HG02610 (cell line): ENCODE measurements around the gene DBH.
"Not testable (repeated sequence)": the region's sequence is repeated elsewhere in the genome, so short reads cannot be mapped to it uniquely, and the experiment has no call there.

ENCODE experiments used
- ATAC-seq: cut with Tn5 transposase; IDR thresholded peaks from one replicate; pipeline ENCODE4 v1.9.1; 2021; ENCODE audit warnings: mild to moderate bottlenecking, moderate library complexity; ENCODE audit not compliant: unreplicated experiment

DBH gene

DNA sequence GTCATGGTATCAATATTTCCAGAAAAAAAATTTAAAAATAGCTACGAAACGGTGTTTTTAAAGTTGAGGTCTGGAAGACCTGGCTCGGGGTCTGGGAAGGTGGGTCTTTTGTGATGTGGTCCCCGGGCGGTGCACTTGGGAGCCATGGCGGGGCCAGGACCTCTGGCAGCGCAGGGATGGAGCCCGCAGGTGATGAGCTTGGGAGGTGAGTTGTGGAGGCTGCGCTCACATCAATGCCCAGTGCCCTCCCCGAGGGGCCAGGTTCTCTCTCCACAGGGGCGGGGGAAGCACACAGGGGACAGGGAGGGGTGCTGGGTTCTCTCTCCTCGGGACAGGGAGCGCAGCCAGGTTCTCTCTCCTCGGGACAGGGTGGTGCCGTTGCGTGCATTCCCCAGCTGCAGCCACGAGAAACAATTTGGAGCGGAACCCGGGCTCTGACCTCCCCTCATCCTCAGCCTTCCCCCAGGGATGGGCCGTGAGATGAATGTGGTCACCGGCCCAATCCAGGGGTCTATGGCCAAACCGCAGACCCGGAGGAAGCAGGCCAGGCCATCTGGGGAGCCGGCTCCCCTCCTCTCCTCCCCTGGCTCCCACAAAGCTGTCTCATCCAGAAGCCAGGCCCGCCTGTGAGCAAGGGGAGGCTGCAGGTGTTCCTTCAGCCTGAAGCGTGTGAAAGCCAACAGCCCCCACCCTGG lies 25.8 kb downstream of the DBH start:
- no peak for ATAC-seq

DNA sequence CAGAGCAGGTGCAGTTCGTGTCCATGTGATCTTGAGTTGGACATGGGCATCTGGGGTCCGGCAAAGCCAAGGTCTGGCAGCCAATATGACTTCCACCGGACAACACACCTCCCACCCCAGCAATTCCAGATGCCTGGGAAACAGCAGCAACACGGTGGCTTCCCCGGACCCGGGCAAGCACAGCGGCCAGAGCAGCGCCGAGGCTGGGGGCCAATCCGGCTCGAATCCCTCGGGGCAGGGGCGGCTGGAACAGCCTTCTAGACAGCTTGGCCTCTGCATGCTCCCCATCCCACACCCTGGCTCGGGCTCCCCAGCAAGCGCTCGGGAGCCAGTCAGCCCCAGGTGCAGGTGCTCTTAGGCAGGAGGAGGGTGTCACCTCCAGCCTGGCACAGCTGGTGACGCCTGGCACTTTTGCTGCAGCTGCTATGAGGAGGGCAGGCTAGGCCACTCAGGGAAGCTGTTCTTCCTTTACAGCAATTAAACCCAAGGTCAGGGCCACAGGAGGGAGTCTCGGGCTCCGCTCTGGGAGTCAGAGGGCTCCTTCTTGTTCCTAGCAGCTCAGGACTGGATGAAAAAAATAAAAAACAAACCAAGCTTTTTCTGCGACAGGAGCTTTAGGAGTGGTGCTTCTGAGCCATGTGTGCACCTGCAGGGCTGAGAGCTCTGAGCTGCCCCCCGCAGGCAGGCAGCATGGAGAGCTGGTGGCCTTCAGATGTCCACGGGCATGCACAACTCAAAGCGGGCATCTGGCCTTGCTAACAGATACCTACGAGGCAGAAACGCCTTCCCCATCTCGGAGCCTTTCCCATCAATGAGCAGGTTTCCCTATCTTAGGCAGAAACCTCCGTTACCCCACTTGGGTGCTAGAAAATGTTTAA lies 28.2 kb downstream of the DBH start:
- no peak for ATAC-seq

DNA sequence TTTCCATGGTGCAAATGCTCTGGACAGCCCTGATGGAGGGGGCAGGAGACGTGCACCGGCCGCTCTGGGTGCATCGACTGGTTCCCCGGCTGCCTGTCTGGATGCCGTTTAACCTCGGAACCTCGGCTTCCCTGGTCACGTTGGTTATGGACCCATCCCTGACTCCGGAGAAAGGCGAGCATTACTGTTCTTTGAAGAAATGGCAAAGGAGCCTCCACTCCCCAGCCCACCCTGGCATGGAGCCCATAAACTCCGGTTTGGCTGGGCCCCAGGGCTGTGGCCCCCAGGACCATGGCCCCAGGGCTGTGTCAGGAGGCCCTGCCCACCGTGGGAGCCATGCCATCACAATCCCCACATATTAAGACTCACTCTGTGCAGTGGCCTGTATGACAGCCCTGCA lies 28.9 kb downstream of the DBH start:
- no peak for ATAC-seq

DNA sequence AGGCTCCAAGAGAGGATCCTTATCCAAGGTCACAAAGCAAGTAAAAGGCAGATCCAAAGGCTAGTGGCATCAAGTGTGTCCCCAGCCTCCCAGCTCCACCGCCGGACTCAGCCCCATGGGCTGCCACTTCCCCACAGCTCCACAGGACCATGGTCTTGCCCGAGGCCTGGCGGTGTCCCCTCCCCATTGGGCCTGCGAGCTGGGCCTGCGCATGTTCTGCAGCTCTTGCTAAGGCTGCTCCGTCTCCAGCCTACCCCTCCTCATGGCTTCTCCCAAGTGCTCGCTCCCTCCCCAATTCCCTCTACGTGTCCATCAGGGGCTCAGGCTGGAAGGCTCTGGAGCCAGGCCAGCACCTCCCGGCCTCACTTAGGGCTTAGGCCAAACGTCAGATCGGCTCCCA lies 29.4 kb downstream of the DBH start:
- ATAC-seq: no peak

DNA sequence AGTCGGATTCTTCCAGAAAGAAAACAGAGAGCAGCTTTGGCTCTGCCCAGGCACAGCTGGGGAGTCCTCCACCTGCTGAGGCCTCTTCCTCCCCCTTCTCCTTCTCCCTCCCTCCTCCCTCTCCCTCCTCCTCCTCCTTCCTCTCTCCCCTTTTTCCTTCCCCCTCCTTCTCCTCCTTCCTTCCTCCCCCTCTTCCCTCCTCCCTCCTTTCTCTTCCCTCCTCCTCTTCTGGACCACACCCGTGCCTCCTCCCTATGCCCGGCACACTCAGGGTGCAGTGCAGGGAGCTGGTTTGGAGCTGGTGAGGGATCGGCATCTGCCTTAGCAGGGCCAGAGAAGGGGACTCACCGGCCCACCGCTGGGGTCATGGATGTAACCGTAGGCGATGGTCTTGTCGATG lies 30.2 kb downstream of the DBH start:
- ATAC-seq: no peak

DNA sequence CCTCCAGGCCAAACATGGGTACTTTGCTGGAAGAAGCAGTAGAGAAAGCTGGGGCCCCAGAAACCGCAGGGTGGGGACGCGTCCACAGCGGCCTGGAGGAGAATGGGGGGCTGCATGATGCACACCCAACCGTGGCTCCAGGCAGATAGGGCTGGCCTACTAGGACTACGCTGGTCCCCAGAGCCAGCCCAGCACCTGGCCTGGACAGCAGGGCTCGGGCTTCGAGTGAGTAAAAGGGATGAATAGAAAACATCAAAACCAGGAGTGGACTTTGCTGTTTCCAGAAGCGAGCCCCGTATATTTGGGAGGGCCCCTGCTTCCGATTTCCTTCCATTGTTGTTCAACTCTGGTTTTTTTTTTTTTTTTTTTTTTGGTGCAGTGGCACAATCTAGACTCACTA lies 30.7 kb downstream of the DBH start:
- ATAC-seq: no peak

DNA sequence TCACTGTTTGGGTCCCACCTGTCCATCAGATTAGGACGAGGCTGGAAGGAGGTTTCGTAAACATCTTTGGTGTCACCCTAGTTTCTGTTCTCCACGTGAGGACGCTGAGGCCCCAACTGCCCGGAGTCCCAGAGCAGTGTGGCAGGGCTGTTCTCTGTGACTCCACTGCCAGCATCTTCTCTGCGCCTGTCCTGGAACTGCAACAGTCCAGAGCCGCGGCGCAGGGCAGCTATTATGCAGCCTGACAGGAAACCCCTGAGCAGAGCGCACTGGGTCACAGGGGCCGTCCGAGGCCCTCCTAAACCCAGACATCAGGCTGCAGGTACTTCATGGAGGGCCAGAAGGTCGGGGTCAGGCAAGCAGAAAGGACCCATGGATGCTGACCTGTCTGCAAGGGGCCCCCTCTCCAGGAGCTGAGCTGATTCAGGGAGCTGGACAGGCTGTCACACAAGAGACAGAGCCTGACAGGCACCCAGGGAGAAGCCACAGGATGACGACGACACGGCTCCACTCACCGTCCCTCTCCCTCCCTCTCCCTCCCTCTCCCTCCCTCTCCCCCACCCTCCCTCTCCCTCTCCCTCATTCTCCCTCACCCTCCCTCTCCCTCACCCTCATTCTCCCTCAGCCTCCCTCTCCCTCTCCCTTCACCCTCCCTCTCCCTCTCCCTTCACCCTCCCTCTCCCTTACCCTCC lies 31.7 kb downstream of the DBH start:
- no peak for ATAC-seq

DNA sequence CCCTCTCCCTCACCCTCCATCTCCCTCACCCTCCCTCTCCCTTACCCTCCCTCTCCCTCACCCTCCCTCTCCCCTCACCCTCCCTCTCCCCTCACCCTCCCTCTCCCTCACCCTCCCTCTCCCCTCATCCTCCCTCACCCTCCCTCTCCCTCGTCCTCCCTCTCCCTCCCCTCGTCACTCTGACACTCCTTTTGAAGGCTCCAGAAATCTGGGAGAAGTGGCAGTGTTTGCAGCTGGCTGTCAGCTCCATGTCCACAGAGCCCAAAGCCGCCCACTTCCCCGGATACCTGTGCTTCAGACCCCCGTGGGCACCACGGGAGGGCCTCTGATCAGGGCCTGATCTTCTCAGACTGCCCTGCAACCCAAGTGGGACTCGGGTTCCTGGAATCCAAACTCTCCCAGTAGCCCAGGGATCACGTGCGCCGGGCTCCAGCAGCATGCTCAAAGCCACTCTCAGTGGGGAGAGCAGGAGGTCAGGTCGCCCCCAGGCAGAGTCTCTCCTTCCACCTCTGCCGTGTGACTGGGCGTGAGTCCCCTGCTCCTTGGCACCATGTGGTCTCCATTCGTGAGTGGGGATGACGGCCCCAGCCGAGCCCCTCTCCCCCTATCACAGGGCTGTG lies 33.1 kb downstream of the DBH start:
- no peak for ATAC-seq

DNA sequence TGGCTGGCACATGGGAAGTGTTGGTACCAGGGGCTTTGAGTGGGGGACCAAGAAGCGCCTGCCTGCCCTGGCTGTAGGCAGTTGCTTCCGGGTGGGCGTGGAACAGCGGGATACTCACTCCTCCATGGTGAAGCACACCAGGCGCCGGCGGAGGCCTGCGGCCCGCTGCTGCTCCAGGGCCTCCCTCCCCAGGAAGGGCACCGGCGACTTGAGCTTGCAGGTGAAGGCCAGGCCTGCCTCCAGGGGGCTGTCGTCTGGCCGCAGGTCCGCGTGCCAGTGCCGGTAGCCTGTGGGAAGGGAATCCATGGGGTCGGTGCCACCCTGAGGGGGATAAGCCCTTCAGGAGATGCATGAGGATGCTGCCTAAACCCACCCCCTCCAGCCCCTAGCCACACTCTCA lies 34.3 kb downstream of the DBH start:
- no peak for ATAC-seq

DNA sequence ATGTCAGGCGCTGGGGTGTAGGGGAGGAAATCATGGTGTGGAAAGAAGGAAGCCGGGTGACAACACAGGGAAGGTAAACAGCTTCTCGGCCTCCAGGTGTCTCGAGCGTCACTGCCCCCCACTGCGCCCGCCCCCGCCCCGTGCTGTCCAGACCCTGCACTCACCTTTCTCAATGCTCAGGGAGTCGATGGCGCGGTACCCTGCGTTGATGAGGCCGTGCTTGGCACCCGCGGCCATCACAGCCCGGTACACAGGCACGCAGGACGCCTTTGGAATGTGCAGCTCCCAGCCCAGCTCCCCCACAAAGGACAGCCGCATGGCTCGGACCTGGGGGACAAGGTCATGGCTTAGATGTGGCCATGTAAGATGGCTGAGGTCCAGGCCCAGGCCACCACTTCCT lies 35.2 kb downstream of the DBH start:
- no peak for ATAC-seq

DNA sequence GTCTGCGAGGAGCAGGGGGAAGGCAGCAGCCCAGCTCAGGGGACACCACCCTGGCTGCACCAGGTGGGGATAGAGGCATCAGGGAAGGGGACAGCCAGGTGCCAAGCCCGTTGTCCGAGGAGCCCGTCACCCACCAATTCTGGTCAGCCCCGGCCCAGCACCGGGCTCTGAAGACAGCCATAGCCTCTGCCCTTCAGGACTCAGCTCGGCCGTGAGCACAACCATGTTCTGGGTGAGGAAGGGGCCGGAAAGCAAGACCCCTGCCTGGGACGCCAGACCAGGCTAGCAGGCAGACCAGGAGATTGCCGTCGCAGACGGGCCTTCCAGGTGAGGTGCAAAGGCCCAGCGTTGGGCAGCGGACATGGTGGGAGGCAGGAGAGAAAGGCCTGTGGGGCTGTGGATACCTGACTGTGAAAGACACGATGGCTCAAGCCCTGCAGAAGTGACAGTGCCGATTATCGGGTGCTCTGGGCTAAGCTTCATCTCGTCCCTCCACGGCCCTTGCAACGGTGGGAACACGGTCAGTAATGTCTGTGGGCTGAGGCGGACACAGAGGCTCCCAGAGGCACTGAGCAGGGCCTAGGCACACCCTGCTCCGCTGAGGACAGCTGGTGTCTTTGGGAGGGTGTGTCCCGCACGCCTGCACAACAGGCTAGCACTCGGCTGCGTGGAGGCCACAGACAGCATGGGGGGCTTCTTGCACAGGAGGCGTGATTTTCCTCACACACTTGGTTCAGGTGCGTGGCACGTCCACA lies 36.5 kb downstream of the DBH start:
- no peak for ATAC-seq

DNA sequence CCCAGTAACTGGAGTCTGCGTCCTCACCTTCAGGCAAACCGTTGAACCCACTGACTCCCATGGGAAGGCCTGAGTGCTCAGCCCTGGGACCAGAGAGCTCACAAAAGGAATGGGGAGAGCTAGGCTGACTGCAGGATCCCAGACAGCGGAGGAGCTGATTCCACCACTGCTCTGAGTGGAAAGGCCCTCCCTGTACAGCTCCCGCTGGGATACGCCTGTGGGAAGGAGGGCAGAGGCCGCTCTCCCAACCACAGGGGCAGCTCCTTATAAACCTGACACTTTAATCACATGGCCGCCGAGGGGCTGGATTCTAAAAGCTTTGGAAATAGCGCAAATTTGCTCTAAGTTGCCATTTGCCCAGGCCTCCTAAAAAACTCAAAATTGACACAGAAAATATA lies 37.1 kb downstream of the DBH start:
- no peak for ATAC-seq

DNA sequence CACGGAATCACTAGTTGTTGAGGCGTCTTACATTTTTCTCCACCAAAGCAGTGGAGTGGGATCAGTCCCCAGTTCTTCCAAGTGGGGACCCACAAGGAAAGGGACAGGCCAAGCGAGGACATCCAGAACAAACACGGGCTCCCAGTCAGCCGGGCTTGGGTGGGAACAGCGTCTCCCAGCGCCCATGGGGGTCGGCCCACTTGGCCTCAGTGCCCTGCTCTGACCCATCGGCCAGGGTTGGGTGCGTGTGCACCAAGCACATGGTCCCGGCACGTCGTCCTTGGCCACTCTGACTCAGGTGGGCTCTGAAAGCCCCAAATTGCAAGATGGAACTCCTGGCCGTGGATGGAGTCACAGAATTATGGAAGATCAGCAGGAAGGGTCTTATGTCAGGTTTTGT lies 37.9 kb downstream of the DBH start:
- ATAC-seq: no peak

DNA sequence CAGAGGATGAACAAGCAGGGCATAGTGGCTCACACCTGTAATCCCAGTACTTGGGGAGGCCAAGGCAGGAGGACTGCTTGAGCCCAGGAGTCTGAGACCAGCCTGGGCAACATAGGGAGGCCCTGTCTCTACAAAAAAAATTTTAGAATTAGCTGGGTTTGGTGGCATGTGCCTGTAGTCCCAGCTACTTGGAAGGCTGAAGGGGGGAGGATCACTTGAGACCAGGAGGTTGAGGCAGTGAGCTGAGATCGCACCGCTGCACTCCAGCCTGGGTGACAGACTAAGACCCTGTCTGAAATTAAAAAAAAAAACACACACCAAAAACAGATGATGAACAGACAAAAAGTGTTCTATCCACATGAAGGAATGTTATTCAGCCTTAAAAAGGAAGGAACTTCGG lies 39.6 kb downstream of the DBH start:
- ATAC-seq: not testable (repeated sequence)

DNA sequence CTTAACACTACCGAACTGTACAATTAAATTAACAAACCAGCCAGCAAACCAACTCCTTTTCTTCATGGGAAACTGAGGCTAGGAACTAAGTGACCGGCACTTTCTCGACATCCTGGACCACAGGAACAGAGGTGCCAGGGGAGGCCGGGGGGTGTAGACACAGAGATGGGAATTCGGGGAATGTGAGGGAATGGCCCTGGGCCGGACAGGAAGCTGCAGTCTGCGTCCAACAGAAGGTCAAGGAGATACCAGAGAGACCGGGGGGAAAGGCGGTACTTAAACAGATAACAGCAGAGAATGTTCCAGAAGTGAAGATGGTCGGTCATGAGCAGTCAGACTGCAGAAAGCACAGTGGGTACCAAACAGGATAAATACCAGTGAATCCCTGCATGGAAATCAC lies 40.3 kb downstream of the DBH start:
- ATAC-seq: no peak

DNA sequence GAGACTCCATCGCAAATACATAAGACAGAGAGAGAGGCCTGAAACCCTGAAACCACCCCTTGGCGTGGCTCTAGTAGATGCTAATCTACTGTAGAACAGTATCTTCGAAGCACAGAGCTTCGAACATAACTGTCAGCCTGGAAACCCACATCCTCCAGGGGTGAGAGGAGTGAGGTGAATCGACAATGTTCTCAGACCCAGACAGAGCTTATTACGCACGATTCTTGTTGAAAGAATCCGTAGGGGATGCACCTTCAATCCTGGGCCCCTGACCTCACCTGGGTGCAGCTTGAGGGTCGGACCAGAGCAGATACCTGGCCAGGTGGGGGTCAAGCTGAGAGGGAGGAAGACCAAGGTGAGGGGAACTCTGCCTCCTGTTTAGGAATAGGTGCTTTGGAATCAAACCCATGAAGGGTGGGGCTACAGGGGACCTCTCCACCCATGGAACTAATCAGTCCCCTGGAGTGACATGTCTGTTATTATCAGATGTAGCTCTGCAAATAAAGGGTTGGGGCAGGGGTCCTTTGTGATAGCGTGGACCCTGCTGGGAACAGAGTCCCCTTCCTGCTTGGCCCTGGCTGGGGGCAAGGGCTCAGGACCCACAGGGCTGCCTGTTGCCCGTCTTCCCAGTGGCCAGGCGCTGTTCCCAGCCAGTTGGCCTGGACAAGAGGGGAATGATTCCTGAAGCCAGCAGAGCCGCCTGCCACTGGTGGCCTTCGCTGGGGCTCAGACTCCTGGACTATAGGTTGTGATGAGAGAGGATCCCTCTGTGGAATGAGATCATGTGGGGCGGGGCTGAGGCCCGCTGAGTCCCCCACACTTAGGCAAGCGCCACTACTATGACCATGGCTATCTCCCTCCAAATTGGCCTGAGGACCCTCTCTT lies 41.2 kb downstream of the DBH start:
- ATAC-seq: no peak

DNA sequence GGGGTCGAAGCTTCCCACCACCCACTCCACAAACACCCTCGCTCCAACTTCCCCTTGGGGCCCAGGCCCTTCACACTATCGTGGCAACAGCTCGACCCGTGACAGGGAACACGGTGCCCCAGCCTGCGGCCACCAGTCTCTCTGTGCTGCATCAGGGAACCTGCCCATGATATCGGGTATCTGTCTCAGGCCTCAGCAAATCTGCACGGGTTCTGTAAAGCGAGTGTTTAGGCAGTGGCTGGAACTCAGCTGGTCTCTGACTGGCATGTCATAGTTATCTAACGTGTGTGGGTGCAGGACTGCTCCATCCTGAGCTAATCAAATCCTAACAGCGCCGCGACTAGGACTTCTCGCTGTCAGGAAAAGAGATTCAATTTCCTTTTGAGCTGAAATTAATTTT lies 42.9 kb downstream of the DBH start:
- no peak for ATAC-seq

DNA sequence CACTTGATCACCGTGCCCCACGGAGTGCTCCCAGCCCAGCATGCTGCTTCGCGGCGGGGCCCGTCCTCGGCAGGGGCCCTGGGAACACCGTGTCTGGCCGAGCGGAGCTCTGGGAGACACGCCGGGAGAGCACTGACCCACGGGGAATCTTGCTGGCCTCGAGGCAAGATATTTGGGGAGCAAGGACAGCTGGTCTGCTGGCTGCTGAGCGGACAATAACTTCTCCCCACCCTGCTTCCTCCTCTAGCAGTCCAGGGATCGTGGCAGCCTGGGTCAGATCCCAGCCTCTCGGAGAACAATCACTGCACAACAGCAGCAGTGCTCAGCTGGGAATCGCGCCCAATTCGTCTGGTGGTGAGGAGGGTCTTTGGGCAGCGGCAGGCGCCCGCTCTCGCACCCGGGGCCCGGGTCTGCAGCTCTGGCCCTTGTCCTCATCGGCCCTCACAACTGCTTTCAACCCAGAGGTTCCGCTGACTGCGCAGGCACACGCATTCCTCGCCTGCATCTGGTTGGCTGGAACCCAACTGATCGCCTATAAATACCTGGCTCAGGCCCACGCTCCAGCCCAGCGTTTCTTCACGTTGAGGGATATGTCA lies 43.4 kb downstream of the DBH start:
- ATAC-seq: no peak

DNA sequence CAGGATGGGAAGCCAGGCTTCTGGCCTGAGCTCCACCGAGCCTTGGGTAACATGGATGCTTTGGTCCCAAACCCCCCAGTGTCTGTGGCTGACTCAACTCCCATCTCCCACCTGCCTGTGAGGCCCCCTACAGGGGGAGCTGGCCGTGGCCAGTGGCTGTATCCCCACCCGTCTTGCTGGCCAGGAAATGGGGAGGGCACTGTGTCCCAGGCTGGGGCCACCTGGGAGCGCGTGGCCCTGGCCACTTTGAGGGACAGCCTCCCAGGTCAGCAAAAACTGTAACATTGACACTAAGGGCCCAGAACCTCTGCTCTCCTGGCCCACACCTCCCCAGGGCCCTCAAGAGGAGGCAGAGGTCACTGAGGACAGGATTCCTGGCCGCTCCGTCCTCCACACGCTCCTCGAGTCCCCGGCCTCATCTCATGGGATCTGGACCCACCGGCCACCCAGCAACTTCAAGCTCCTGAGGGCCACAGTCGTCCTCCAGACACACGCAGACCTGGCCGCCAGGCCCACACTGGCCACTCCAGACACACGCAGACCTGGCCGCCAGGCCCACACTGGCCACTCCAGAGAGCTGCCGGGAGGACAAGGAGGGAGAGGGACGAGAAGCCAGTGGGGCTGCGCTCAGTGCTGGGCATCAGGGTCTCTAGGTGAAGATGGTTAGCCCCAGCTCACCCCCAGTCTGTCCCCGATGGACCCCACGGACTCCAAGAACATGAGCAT lies 44.2 kb downstream of the DBH start:
- no peak for ATAC-seq
